Astrocyte of the spinal cord (primary cell): ENCODE data around the gene KLF7.

Source experiments
- DNase-seq: peaks from one replicate; pipeline ENCODE4 v3.0.0; 2011; ENCODE audit warnings: low read depth, low spot score
- H3K4me3 ChIP-seq: 2 replicates; pipeline ENCODE4 v1.5.1; 2011; ENCODE audit warnings: low read depth, mild to moderate bottlenecking, low read length, moderate library complexity
- CTCF ChIP-seq: IDR thresholded peaks from 2 replicates; pipeline ENCODE4 v1.5.1; 2012; ENCODE audit warnings: low read depth, mild to moderate bottlenecking, low read length, inconsistent platforms
- in situ Hi-C: cut with HindIII; loops from 2 replicates; pipeline ENCODE4 v1.10.0; 2017; ENCODE audit warnings: low sequenced_read_pairs

The KLF7 gene

GRCh38 chr2:207157162-207157481, 8.6 kb downstream of the KLF7 start:
- DNase-seq: no peak
- in situ Hi-C loops: no loop called here
- no peak overlapping the region for H3K4me3 ChIP-seq
- no peak for TF ChIP-seq CTCF

- in situ Hi-C loops: no loop called here
- DNase-seq: peak; percentile 53
- H3K4me3 ChIP-seq: no peak overlapping the region
- TF ChIP-seq CTCF: no peak
Observed at GRCh38 chr2:207156451-207157161, 9.1 kb downstream of the KLF7 start.

- H3K4me3 ChIP-seq: no peak overlapping the region
- TF ChIP-seq CTCF: no peak
- in situ Hi-C loops: no loop called here
- no peak for DNase-seq
Observed at GRCh38 chr2:207155516-207156444, 10.0 kb downstream of the KLF7 start.

- TF ChIP-seq CTCF: no peak
- in situ Hi-C loops: no loop called here
- DNase-seq: no peak
- H3K4me3 ChIP-seq: no peak overlapping the region
Observed at GRCh38 chr2:207154556-207155510, 10.9 kb downstream of the KLF7 start.

GRCh38 chr2:207153266-207153975, 12.3 kb downstream of the KLF7 start:
- in situ Hi-C loops: no loop called here
- no peak for TF ChIP-seq CTCF
- DNase-seq: peak; percentile 29
- no peak overlapping the region for H3K4me3 ChIP-seq
